ENCODE measurements around the gene PAEP.

PAEP gene

DNA sequence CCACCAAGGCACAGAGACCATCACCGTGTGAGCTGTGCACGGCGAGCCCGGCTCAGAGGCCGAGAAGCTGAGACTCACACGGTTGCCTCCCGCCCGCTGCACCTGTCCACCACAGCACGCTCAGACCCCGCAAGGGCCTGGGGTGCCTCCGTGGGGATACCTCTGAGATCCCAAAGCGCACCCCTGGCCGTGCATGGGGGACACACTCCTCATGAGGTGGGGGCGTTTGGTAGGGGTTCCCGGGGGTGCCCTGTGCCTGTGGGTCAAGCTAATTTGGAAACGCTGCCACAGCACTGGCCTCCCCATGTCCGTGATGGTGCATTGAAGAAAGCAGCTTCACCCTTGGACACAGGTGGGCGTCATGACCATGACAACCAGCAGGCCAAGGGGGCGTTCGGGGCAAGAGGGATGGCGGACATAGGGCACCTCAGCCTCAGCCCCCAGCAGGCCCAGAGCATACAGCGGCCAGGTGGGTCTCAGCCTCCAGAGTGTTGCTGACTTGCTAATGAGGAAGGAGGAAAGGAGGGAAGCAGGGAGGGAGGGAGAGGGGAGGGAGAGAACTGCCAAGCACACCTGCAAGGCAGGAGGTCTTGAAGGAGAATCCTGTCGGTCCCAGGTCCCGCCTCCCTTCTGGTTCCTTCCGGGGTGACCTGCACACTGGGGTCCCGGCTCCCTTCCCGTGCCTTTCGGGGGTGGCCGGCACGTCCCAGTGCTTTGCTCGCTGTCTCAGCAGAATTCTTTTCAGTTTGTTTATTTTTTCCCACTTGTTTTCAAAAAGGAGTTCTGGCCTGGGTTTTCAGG is 43.1 kb downstream of the PAEP start:
- Histone ChIP-seq H3K9me3 (ENCODE audit: severe bottlenecking) (no peaks in the 10 kb centered on the region), H3K27me3 (ENCODE audit: insufficient read depth, low read depth, severe bottlenecking) (no peaks in the 10 kb centered on the region), H3K36me3 (no peaks in the 10 kb centered on the region), H3K4me3 (ENCODE audit: low read depth, low read length) (no peak overlapping the region), H3K27ac (no peak overlapping the region)
- no peak for DNase-seq
- TF ChIP-seq, protein P1, sequence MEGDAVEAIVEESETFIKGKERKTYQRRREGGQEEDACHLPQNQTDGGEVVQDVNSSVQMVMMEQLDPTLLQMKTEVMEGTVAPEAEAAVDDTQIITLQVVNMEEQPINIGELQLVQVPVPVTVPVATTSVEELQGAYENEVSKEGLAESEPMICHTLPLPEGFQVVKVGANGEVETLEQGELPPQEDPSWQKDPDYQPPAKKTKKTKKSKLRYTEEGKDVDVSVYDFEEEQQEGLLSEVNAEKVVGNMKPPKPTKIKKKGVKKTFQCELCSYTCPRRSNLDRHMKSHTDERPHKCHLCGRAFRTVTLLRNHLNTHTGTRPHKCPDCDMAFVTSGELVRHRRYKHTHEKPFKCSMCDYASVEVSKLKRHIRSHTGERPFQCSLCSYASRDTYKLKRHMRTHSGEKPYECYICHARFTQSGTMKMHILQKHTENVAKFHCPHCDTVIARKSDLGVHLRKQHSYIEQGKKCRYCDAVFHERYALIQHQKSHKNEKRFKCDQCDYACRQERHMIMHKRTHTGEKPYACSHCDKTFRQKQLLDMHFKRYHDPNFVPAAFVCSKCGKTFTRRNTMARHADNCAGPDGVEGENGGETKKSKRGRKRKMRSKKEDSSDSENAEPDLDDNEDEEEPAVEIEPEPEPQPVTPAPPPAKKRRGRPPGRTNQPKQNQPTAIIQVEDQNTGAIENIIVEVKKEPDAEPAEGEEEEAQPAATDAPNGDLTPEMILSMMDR (IDR thresholded peaks at IDR 0.05; ENCODE audit: low read depth, low read length): no peak

DNA sequence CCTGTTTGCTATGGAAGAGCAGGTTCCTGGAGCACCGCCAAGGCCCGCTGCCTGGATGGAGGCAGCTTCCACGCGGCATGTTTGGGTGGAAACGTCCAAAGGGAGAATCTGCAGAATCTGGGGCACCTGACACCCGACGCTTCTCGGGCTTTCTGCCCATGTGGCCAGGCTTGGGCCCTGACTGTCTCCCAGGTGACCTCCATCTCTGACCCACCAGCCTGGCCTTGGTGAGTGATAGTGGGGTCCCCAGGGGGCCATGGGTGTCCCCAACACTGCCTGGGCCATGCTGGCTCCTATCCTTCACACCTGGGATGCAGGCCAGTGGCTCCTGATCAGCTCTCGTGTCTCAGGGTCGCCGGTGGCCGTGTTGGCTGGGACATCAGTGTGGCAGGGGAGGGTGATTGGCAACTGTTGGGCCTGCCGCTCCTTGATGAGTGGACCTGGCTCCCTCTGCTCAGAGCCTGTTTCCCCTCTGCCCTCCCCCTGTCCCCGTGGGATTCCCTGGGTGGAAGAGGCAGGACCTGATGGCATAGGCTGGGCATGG is 43.8 kb downstream of the PAEP start:
- TF ChIP-seq, protein P1 (IDR thresholded peaks at IDR 0.05; ENCODE audit: low read depth, low read length): no peak
- H3K36me3 ChIP-seq: no peaks in the 10 kb centered on the region
- DNase-seq: no peak
- H3K4me3 ChIP-seq (ENCODE audit: low read depth, low read length): no peak overlapping the region
- no peaks in the 10 kb centered on the region for H3K27me3 ChIP-seq (ENCODE audit: insufficient read depth, low read depth, severe bottlenecking)
- no peak overlapping the region for H3K27ac ChIP-seq
- no peaks in the 10 kb centered on the region for H3K9me3 ChIP-seq (ENCODE audit: severe bottlenecking)

DNA sequence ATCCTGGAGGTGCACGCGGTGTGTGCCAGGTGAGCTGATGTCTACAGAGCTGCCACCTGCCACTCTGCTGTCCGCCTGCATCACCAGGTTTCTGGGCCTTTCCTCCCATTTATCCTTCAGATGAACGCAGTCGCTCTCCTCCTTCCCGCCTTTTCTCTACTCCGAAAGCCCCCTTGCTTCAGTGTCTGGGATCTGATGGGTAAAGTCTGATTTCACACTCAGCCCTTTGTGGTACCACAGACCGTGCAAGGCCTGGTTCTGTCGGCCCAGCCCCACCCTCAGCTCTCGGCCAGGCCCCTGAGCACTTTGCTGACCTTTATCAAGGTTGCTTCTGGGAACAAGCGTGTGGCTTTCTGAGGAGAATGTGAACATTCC is 45.3 kb downstream of the PAEP start:
- H3K27ac ChIP-seq: no peak overlapping the region
- no peak overlapping the region for H3K4me3 ChIP-seq (ENCODE audit: low read depth, low read length)
- no peaks in the 10 kb centered on the region for H3K27me3 ChIP-seq (ENCODE audit: insufficient read depth, low read depth, severe bottlenecking)
- H3K9me3 ChIP-seq (ENCODE audit: severe bottlenecking): peaks cover 3% of the 10 kb centered on the region
- H3K36me3 ChIP-seq: no peaks in the 10 kb centered on the region
- DNase-seq: no peak
- TF ChIP-seq, protein P1 (IDR thresholded peaks at IDR 0.05; ENCODE audit: low read depth, low read length): no peak

- H3K27me3 ChIP-seq (ENCODE audit: insufficient read depth, low read depth, severe bottlenecking): no peaks in the 10 kb centered on the region
- no peak overlapping the region for H3K4me3 ChIP-seq (ENCODE audit: low read depth, low read length)
- peaks cover 3% of the 10 kb centered on the region for H3K9me3 ChIP-seq (ENCODE audit: severe bottlenecking)
- no peak overlapping the region for H3K27ac ChIP-seq
- DNase-seq: no peak
- no peaks in the 10 kb centered on the region for H3K36me3 ChIP-seq
- TF ChIP-seq, protein P1 (IDR thresholded peaks at IDR 0.05; ENCODE audit: low read depth, low read length): no peak
Measured at GRCh38 chr9:135607401-135608293, 46.1 kb downstream of the PAEP start.

GRCh38 chr9:135608294-135608998 is 46.9 kb downstream of the PAEP start:
- Histone ChIP-seq H3K9me3 (ENCODE audit: severe bottlenecking) (peaks cover 3% of the 10 kb centered on the region), H3K27me3 (ENCODE audit: insufficient read depth, low read depth, severe bottlenecking) (no peaks in the 10 kb centered on the region), H3K4me3 (ENCODE audit: low read depth, low read length) (no peak overlapping the region), H3K36me3 (no peaks in the 10 kb centered on the region), H3K27ac (no peak overlapping the region)
- DNase-seq: no peak
- TF ChIP-seq, protein P1 (IDR thresholded peaks at IDR 0.05; ENCODE audit: low read depth, low read length): no peak
